ENCODE measurements around the gene SLC12A9. TPM values are rescaled to one million over a fixed set of nuclear protein-coding genes. Genes with fewer than 3 reads are reported as not detected.
"Not testable (repeated sequence)": the region's sequence is repeated elsewhere in the genome, so short reads cannot be mapped to it uniquely, and the experiment has no call there.

SLC12A9 gene
- total RNA-seq, result 10 to 100 TPM; 28.3 to 29.5 TPM

GRCh38 chr7:100852048-100852872, at the start of gene SLC12A9:
SLC12A9 (plus strand) TSS chr7:100852713; CDS start chr7:100854198, 1,485 bp downstream.
- ATAC-seq (peak; percentile 99), DNase-seq (peak; percentile 91)
- ChIA-PET CTCF (interaction anchor here (0.6 to 8.9 kb wide), 47 partner anchors 9 to 422 kb away, joined by 3 to 223 read pairs (median 4); partner anchors contain the start of genes EPHB4, MOSPD3, POP7 and SRRT), POLR2A (interaction anchor here (0.7 to 2.6 kb wide), 5 partner anchors 23 to 423 kb away, joined by 3 to 22 read pairs (median 4); partner anchors contain the start of genes MEPCE, POP7 and SRRT)
- Mint-ChIP-seq H3K27ac (peak within 1 kb of the TSS; percentile 80), H3K9me3 (ENCODE audit: insufficient read depth) (no peaks in the 10 kb centered on the region), H3K4me3 (peak within 1 kb of the TSS; percentile 89), H3K36me3 (ENCODE audit: low read depth) (peaks cover 9% of the 10 kb centered on the region), H3K27me3 (ENCODE audit: low read depth) (no peaks in the 10 kb centered on the region), H3K4me1 (ENCODE audit: low read depth) (peaks cover 23% of the 10 kb centered on the region)

GRCh38 chr7:100802951-100803350, 49.6 kb upstream of the SLC12A9 start:
- Mint-ChIP-seq H3K36me3 (ENCODE audit: low read depth) (no peaks in the 10 kb centered on the region), H3K27ac (no peak overlapping the region), H3K9me3 (ENCODE audit: insufficient read depth) (no peaks in the 10 kb centered on the region), H3K4me1 (ENCODE audit: low read depth) (peaks cover 13% of the 10 kb centered on the region), H3K4me3 (no peak overlapping the region), H3K27me3 (ENCODE audit: low read depth) (no peaks in the 10 kb centered on the region)
- ATAC-seq (no peak), DNase-seq (no peak)
- POLR2A ChIA-PET, result no interaction called here
- CTCF ChIA-PET, result interaction anchor here (0.6 to 9.4 kb wide), 3 partner anchors 50 to 95 kb away, joined by 3 to 223 read pairs (median 4); partner anchors contain the start of gene SLC12A9

- ChIA-PET POLR2A (interaction anchor here (0.6 kb wide), 1 partner anchor 1586 kb away, joined by 5 read pairs; no protein-coding TSS in a partner anchor), CTCF (interaction anchor here (0.6 to 9.4 kb wide), 3 partner anchors 49 to 296 kb away, joined by 3 to 223 read pairs (median 4); partner anchors contain the start of gene SLC12A9)
- no peak overlapping the region for H3K27ac Mint-ChIP-seq
These were observed 48.9 kb upstream of the SLC12A9 start for GRCh38 chr7:100803398-100804161.

GRCh38 chr7:100804681-100805431, 47.7 kb upstream of the SLC12A9 start:
- Mint-ChIP-seq H3K4me1 (ENCODE audit: low read depth) (peaks cover 10% of the 10 kb centered on the region), H3K27me3 (ENCODE audit: low read depth) (no peaks in the 10 kb centered on the region), H3K9me3 (ENCODE audit: insufficient read depth) (no peaks in the 10 kb centered on the region), H3K4me3 (no peak overlapping the region), H3K27ac (no peak overlapping the region), H3K36me3 (ENCODE audit: low read depth) (no peaks in the 10 kb centered on the region)
- POLR2A ChIA-PET, result interaction anchor here (0.6 kb wide), 1 partner anchor 262 kb away, joined by 3 read pairs; no protein-coding TSS in a partner anchor
- CTCF ChIA-PET, result interaction anchor here (9.4 kb wide), 1 partner anchor 48 kb away, joined by 223 read pairs; the partner anchor contains the start of gene SLC12A9
- no peak for ATAC-seq
- DNase-seq, result no peak

More at GRCh38 chr7:100803398-100804161, 48.9 kb upstream of the SLC12A9 start:
- Mint-ChIP-seq H3K4me3 (no peak overlapping the region), H3K36me3 (ENCODE audit: low read depth) (no peaks in the 10 kb centered on the region), H3K27me3 (ENCODE audit: low read depth) (no peaks in the 10 kb centered on the region), H3K4me1 (ENCODE audit: low read depth) (peaks cover 13% of the 10 kb centered on the region), H3K9me3 (ENCODE audit: insufficient read depth) (no peaks in the 10 kb centered on the region)
- ATAC-seq, result peak; percentile 74
- DNase-seq, result peak; percentile 63

- ATAC-seq (no peak), DNase-seq (no peak)
- POLR2A ChIA-PET, result no interaction called here
- no peaks in the 10 kb centered on the region for H3K27me3 Mint-ChIP-seq (ENCODE audit: low read depth)
- no peaks in the 10 kb centered on the region for H3K36me3 Mint-ChIP-seq (ENCODE audit: low read depth)
- CTCF ChIA-PET, result interaction anchor here (9.4 kb wide), 1 partner anchor 47 kb away, joined by 223 read pairs; the partner anchor contains the start of gene SLC12A9
- H3K4me1 Mint-ChIP-seq (ENCODE audit: low read depth), result peaks cover 9% of the 10 kb centered on the region
- H3K27ac Mint-ChIP-seq, result no peak overlapping the region
- H3K4me3 Mint-ChIP-seq, result no peak overlapping the region
- H3K9me3 Mint-ChIP-seq (ENCODE audit: insufficient read depth), result no peaks in the 10 kb centered on the region
These were observed 46.2 kb upstream of the SLC12A9 start for GRCh38 chr7:100806276-100806675.

GRCh38 chr7:100806883-100807282, 45.6 kb upstream of the SLC12A9 start:
- H3K36me3 Mint-ChIP-seq (ENCODE audit: low read depth); POLR2A ChIA-PET; DNase-seq; H3K4me1 Mint-ChIP-seq (ENCODE audit: low read depth); ATAC-seq; H3K9me3 Mint-ChIP-seq (ENCODE audit: insufficient read depth); H3K27ac Mint-ChIP-seq; H3K4me3 Mint-ChIP-seq; H3K27me3 Mint-ChIP-seq (ENCODE audit: low read depth): not testable (repeated sequence)
- CTCF ChIA-PET, result interaction anchor here (9.4 kb wide), 1 partner anchor 46 kb away, joined by 223 read pairs; the partner anchor contains the start of gene SLC12A9

- DNase-seq, result no peak
- POLR2A ChIA-PET, result no interaction called here
- CTCF ChIA-PET, result no interaction called here
- Mint-ChIP-seq H3K36me3 (ENCODE audit: low read depth) (no peaks in the 10 kb centered on the region), H3K4me3 (no peak overlapping the region), H3K27ac (no peak overlapping the region), H3K9me3 (ENCODE audit: insufficient read depth) (no peaks in the 10 kb centered on the region), H3K27me3 (ENCODE audit: low read depth) (no peaks in the 10 kb centered on the region), H3K4me1 (ENCODE audit: low read depth) (peaks cover 6% of the 10 kb centered on the region)
- ATAC-seq, result no peak
These were observed 44.1 kb upstream of the SLC12A9 start for GRCh38 chr7:100808354-100808875.

GRCh38 chr7:100811480-100811879, 41.0 kb upstream of the SLC12A9 start:
- POLR2A ChIA-PET, result no interaction called here
- Mint-ChIP-seq H3K27me3 (ENCODE audit: low read depth) (no peaks in the 10 kb centered on the region), H3K4me3 (no peak overlapping the region), H3K36me3 (ENCODE audit: low read depth) (no peaks in the 10 kb centered on the region), H3K27ac (no peak overlapping the region), H3K4me1 (ENCODE audit: low read depth) (no peaks in the 10 kb centered on the region), H3K9me3 (ENCODE audit: insufficient read depth) (no peaks in the 10 kb centered on the region)
- ATAC-seq (no peak), DNase-seq (no peak)
- CTCF ChIA-PET, result interaction anchor here (1.5 kb wide), 1 partner anchor 12 kb away, joined by 5 read pairs; no protein-coding TSS in a partner anchor

GRCh38 chr7:100812729-100813128, 39.8 kb upstream of the SLC12A9 start:
- Mint-ChIP-seq H3K36me3 (ENCODE audit: low read depth) (no peaks in the 10 kb centered on the region), H3K27me3 (ENCODE audit: low read depth) (no peaks in the 10 kb centered on the region), H3K4me1 (ENCODE audit: low read depth) (no peaks in the 10 kb centered on the region), H3K27ac (no peak overlapping the region), H3K4me3 (no peak overlapping the region), H3K9me3 (ENCODE audit: insufficient read depth) (no peaks in the 10 kb centered on the region)
- CTCF ChIA-PET, result no interaction called here
- POLR2A ChIA-PET, result no interaction called here
- no peak for DNase-seq
- no peak for ATAC-seq

- H3K4me3 Mint-ChIP-seq; H3K4me1 Mint-ChIP-seq (ENCODE audit: low read depth); H3K9me3 Mint-ChIP-seq (ENCODE audit: insufficient read depth); DNase-seq; H3K36me3 Mint-ChIP-seq (ENCODE audit: low read depth); H3K27me3 Mint-ChIP-seq (ENCODE audit: low read depth); H3K27ac Mint-ChIP-seq; ATAC-seq: not testable (repeated sequence)
- ChIA-PET POLR2A (interaction anchor here (0.7 kb wide), 1 partner anchor 43 kb away, joined by 4 read pairs; no protein-coding TSS in a partner anchor), CTCF (interaction anchor here (1.2 to 1.5 kb wide), 2 partner anchors 17 to 111 kb away, joined by 5 to 7 read pairs; partner anchors contain the start of gene POP7)
These were observed 36.0 kb upstream of the SLC12A9 start for GRCh38 chr7:100816515-100816914.

GRCh38 chr7:100817097-100817496, 35.4 kb upstream of the SLC12A9 start:
- no peak overlapping the region for H3K4me3 Mint-ChIP-seq
- CTCF ChIA-PET, result no interaction called here
- no peak for DNase-seq
- no peak overlapping the region for H3K27ac Mint-ChIP-seq
- no peaks in the 10 kb centered on the region for H3K4me1 Mint-ChIP-seq (ENCODE audit: low read depth)
- H3K9me3 Mint-ChIP-seq (ENCODE audit: insufficient read depth), result no peaks in the 10 kb centered on the region
- no peaks in the 10 kb centered on the region for H3K36me3 Mint-ChIP-seq (ENCODE audit: low read depth)
- no peaks in the 10 kb centered on the region for H3K27me3 Mint-ChIP-seq (ENCODE audit: low read depth)
- POLR2A ChIA-PET, result interaction anchor here (0.7 kb wide), 1 partner anchor 44 kb away, joined by 4 read pairs; no protein-coding TSS in a partner anchor
- ATAC-seq, result no peak

Measured in activated CD8-positive, alpha-beta T cell treated with anti-CD3 and anti-CD28 coated beads, Interleukin-2, amount 10 ng/mL, durations not matched to agents 7 days and 5 days (primary cell).